ENCODE measurements around the gene PDXK. TPM values are rescaled to one million over a fixed set of nuclear protein-coding genes. Genes with fewer than 3 reads are reported as not detected.

The PDXK gene
- total and polyA plus RNA-seq, 2 experiments from 2014 or later: 68.0 to 89.7 TPM

DNA sequence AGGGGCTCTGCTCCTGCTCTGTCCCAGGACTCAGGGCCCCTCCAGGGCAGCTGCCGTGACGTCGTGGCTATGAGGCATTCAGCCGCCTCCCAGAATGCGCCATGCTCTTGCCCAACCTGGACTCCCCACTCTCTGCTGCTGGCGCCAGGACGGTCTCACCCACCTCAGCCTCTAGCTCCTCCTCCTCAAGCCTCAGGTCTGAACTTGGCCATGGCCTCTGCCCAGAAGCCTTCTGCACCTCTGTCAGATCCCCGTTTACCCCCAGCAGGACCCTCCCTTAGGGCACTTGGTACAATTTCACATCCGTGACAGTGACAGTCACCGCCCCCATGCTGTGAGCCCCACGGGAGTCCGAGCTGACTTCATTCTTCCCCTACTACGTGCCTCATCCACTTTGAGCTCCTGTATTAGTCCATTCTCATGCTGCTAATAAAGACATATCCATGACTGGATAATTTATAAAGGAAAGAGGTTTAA lies 52.3 kb downstream of the PDXK start:
- TF ChIP-seq EZH2phosphoT487 (IDR thresholded peaks at IDR 0.05; ENCODE audit: insufficient read depth, low read depth): no peak
- no peak for TF ChIP-seq EZH2 (IDR thresholded peaks at IDR 0.05; ENCODE audit: insufficient read depth, poor library complexity, severe bottlenecking)
- Histone ChIP-seq H3K36me3 (ENCODE audit: low read depth) (peaks cover 9% of the 10 kb centered on the region), H4K20me1 (ENCODE audit: insufficient read depth) (no peaks in the 10 kb centered on the region), H3K9ac (no peak overlapping the region), H3K9me3 (ENCODE audit: low read depth) (no peaks in the 10 kb centered on the region), H3F3A (ENCODE audit: insufficient read depth) (no peaks in the 10 kb centered on the region), H3K27ac (no peak overlapping the region), H3K4me1 (ENCODE audit: insufficient read depth) (peaks cover 8% of the 10 kb centered on the region), H3K4me3 (no peak overlapping the region), H3K9me2 (ENCODE audit: insufficient read depth) (no peaks in the 10 kb centered on the region), H3K79me2 (ENCODE audit: insufficient read depth) (peaks cover 24% of the 10 kb centered on the region), H2AFZ (no peak overlapping the region), H3K4me2 (ENCODE audit: unreplicated experiment) (no peak overlapping the region), H3K27me3 (replicated peaks; ENCODE audit: insufficient read depth) (no peaks in the 10 kb centered on the region)
- in situ Hi-C loops (cut with MboI): no loop called here
- 80 to 84% methylated on average over 13 of the region's 13 CpGs for WGBS, 2 experiments (ENCODE audit: low coverage in 1 of 2, low lambda C conversion rate in 2 of 2, missing lambda C conversion rate in 2 of 2)
- DNase-seq: no peak

DNA sequence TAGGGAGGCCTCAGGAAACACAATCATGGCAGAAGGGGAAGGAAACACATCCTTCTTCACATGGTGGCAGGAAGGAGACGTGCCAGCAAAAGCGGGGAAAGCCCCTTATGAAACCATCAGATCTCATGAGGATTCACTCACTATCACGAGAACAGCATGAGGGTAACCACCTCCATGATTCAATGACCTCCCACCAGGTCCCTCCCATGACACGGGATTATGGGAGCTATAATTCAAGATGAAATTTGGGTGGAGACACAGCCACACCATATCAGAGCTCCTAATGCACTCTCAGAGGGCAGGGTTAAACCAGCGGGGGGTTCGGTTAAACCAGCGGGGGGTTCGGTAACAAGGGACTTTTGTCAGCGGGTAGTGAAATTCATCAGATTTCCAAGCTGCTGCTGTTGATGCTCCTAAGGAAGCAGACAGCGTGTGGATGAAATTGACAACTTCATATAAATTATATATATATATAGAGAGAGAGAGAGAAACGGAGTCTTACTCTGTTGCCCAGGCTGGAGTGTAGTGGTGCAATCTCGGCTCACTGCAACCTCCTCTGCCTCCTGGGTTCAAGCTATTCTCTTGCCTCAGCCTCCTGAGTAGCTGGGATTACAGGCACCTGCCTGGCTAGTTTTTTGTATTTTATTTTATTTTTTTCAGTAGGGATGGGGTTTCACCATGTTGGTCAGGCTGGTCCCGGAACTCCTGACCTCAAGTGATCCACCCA lies 52.9 kb downstream of the PDXK start:
- Histone ChIP-seq H3K9me2 (ENCODE audit: insufficient read depth) (no peaks in the 10 kb centered on the region), H3K27me3 (replicated peaks; ENCODE audit: insufficient read depth) (no peaks in the 10 kb centered on the region), H3K4me3 (no peak overlapping the region), H3K36me3 (ENCODE audit: low read depth) (peaks cover 9% of the 10 kb centered on the region), H3K9ac (no peak overlapping the region), H3K9me3 (ENCODE audit: low read depth) (no peaks in the 10 kb centered on the region), H3K4me2 (ENCODE audit: unreplicated experiment) (no peak overlapping the region), H3K4me1 (ENCODE audit: insufficient read depth) (peaks cover 8% of the 10 kb centered on the region), H2AFZ (no peak overlapping the region), H3K27ac (no peak overlapping the region), H4K20me1 (ENCODE audit: insufficient read depth) (no peaks in the 10 kb centered on the region), H3F3A (ENCODE audit: insufficient read depth) (no peaks in the 10 kb centered on the region), H3K79me2 (ENCODE audit: insufficient read depth) (peaks cover 24% of the 10 kb centered on the region)
- TF ChIP-seq EZH2 (IDR thresholded peaks at IDR 0.05; ENCODE audit: insufficient read depth, poor library complexity, severe bottlenecking) (no peak), EZH2phosphoT487 (IDR thresholded peaks at IDR 0.05; ENCODE audit: insufficient read depth, low read depth) (no peak)
- DNase-seq: no peak
- 81 to 87% methylated on average over 13 of the region's 13 CpGs for WGBS, 2 experiments (ENCODE audit: low coverage in 1 of 2, low lambda C conversion rate in 2 of 2, missing lambda C conversion rate in 2 of 2)
- in situ Hi-C loops (cut with MboI): no loop called here

DNA sequence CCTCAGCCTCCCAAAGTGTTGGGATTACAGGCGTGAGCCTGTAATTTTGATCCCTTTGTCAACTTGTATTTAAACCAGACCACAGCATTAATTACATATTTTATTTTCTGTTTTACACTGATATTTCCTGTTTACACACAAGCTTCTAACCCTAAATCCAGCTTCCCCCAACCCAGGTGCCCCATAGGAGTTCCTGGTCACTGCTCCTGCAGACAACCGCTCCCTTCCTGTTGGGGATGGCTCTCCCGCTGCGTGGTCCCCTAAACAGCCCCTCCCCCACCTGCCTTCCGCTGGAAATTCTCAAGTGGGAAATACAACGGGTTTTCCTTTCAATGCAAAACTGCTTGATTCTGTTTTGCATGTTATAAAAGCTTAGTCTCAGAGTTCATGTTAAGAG lies 53.5 kb downstream of the PDXK start:
- Histone ChIP-seq H3K36me3 (ENCODE audit: low read depth) (peaks cover 9% of the 10 kb centered on the region), H3K4me1 (ENCODE audit: insufficient read depth) (peaks cover 8% of the 10 kb centered on the region), H3K27ac (no peak overlapping the region), H4K20me1 (ENCODE audit: insufficient read depth) (no peaks in the 10 kb centered on the region), H3K4me2 (ENCODE audit: unreplicated experiment) (no peak overlapping the region), H2AFZ (no peak overlapping the region), H3K4me3 (no peak overlapping the region), H3F3A (ENCODE audit: insufficient read depth) (no peaks in the 10 kb centered on the region), H3K9ac (no peak overlapping the region), H3K27me3 (replicated peaks; ENCODE audit: insufficient read depth) (no peaks in the 10 kb centered on the region), H3K9me3 (ENCODE audit: low read depth) (no peaks in the 10 kb centered on the region), H3K79me2 (ENCODE audit: insufficient read depth) (peaks cover 24% of the 10 kb centered on the region), H3K9me2 (ENCODE audit: insufficient read depth) (no peaks in the 10 kb centered on the region)
- DNase-seq: no peak
- no peak for TF ChIP-seq EZH2phosphoT487 (IDR thresholded peaks at IDR 0.05; ENCODE audit: insufficient read depth, low read depth)
- TF ChIP-seq EZH2 (IDR thresholded peaks at IDR 0.05; ENCODE audit: insufficient read depth, poor library complexity, severe bottlenecking): no peak
- 67 to 72% methylated on average over 6 of the region's 6 CpGs for WGBS, 2 experiments (ENCODE audit: low coverage in 1 of 2, low lambda C conversion rate in 2 of 2, missing lambda C conversion rate in 2 of 2)
- in situ Hi-C loops (cut with MboI): no loop called here

DNA sequence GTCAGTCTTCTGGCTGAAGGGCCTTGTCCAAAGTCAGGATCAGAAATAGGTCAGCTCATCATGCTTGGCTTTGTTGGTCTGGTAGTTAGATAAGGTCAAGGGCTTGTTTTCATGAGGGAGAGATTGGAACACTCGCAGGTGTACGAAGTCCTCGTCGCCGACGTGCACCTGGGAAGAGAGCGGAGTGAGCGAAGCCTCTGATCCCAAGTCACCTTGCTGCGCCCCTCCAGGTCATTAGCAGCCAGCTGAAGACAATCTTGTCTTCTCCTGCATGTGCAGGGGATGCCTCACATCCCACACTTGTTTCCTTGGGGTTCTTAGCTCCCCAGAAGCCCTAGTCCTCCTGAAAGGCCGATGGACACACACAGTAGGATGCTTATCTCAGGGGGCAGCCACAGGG lies 55.2 kb downstream of the PDXK start:
- DNase-seq: no peak
- no peak overlapping the region for H3K4me2 ChIP-seq (ENCODE audit: unreplicated experiment)

More for the DNA sequence above, 55.2 kb downstream of the PDXK start:
- no peaks in the 10 kb centered on the region for H4K20me1 ChIP-seq (ENCODE audit: insufficient read depth)
- WGBS, 2 experiments (ENCODE audit: low coverage in 1 of 2, low lambda C conversion rate in 2 of 2, missing lambda C conversion rate in 2 of 2): 97 to 99% methylated on average over 10 of the region's 10 CpGs
- no peaks in the 10 kb centered on the region for H3F3A ChIP-seq (ENCODE audit: insufficient read depth)
- no peaks in the 10 kb centered on the region for H3K9me2 ChIP-seq (ENCODE audit: insufficient read depth)
- no peak overlapping the region for H3K9ac ChIP-seq
- no peaks in the 10 kb centered on the region for H3K9me3 ChIP-seq (ENCODE audit: low read depth)
- H2AFZ ChIP-seq: no peak overlapping the region
- H3K4me1 ChIP-seq (ENCODE audit: insufficient read depth): no peaks in the 10 kb centered on the region
- H3K4me3 ChIP-seq: 0 out of 2 replicates have a peak overlapping the region, but pooled peaks have one; percentile 92
- in situ Hi-C loops (cut with MboI): no loop called here
- TF ChIP-seq EZH2phosphoT487 (IDR thresholded peaks at IDR 0.05; ENCODE audit: insufficient read depth, low read depth) (no peak), EZH2 (IDR thresholded peaks at IDR 0.05; ENCODE audit: insufficient read depth, poor library complexity, severe bottlenecking) (no peak)
- peaks cover 24% of the 10 kb centered on the region for H3K79me2 ChIP-seq (ENCODE audit: insufficient read depth)
- no peaks in the 10 kb centered on the region for H3K27me3 ChIP-seq (replicated peaks; ENCODE audit: insufficient read depth)
- peaks cover 9% of the 10 kb centered on the region for H3K36me3 ChIP-seq (ENCODE audit: low read depth)
- no peak overlapping the region for H3K27ac ChIP-seq

Data from GM23248 (cell line).